Measurements from ENCODE around the gene CENPS.

CENPS gene

GRCh38 chr1:10398734-10399443 lies 31.3 kb upstream of the CENPS start, which contains the start of gene PGD:
TSS of gene PGD (plus strand) at chr1:10399064. CDS start at chr1:10399118, 54 bp downstream.
- Histone ChIP-seq H3K9me3 (ENCODE audit: severe bottlenecking) (peaks cover 2% of the 10 kb centered on the region), H3K36me3 (peaks cover 48% of the 10 kb centered on the region), H3K27me3 (ENCODE audit: insufficient read depth, low read depth, severe bottlenecking) (no peaks in the 10 kb centered on the region), H3K4me3 (ENCODE audit: low read depth, low read length) (peak within 1 kb of the TSS; percentile 80), H3K27ac (peak within 1 kb of the TSS; percentile 96)
- TF ChIP-seq CTCF (IDR thresholded peaks at IDR 0.05; ENCODE audit: low read depth, low read length): peak; percentile 17; the same call in 1 of the 2 replicates
- DNase-seq: peak; percentile 99

GRCh38 chr1:10399444-10399941 lies 30.7 kb upstream of the CENPS start:
- no peak for TF ChIP-seq CTCF (IDR thresholded peaks at IDR 0.05; ENCODE audit: low read depth, low read length)
- no peaks in the 10 kb centered on the region for H3K9me3 ChIP-seq (ENCODE audit: severe bottlenecking)
- peak; percentile 34 for DNase-seq
- peak overlapping the region; percentile 96 for H3K27ac ChIP-seq
- H3K36me3 ChIP-seq: peaks cover 52% of the 10 kb centered on the region
- H3K4me3 ChIP-seq (ENCODE audit: low read depth, low read length): peak overlapping the region; percentile 80
- H3K27me3 ChIP-seq (ENCODE audit: insufficient read depth, low read depth, severe bottlenecking): no peaks in the 10 kb centered on the region

- Histone ChIP-seq H3K27me3 (ENCODE audit: insufficient read depth, low read depth, severe bottlenecking) (no peaks in the 10 kb centered on the region), H3K4me3 (ENCODE audit: low read depth, low read length) (peak overlapping the region; percentile 80), H3K9me3 (ENCODE audit: severe bottlenecking) (no peaks in the 10 kb centered on the region), H3K27ac (peak overlapping the region; percentile 96), H3K36me3 (peaks cover 57% of the 10 kb centered on the region)
- no peak for DNase-seq
- TF ChIP-seq CTCF (IDR thresholded peaks at IDR 0.05; ENCODE audit: low read depth, low read length): no peak
Observed at GRCh38 chr1:10400013-10400412, 30.2 kb upstream of the CENPS start.

- no peak for DNase-seq
- Histone ChIP-seq H3K9me3 (ENCODE audit: severe bottlenecking) (no peaks in the 10 kb centered on the region), H3K36me3 (peaks cover 69% of the 10 kb centered on the region), H3K4me3 (ENCODE audit: low read depth, low read length) (no peak overlapping the region), H3K27me3 (ENCODE audit: insufficient read depth, low read depth, severe bottlenecking) (no peaks in the 10 kb centered on the region), H3K27ac (no peak overlapping the region)
- no peak for TF ChIP-seq CTCF (IDR thresholded peaks at IDR 0.05; ENCODE audit: low read depth, low read length)
Observed at GRCh38 chr1:10401281-10401680, 29.0 kb upstream of the CENPS start.

GRCh38 chr1:10402729-10403274 lies 27.4 kb upstream of the CENPS start:
- peaks cover 83% of the 10 kb centered on the region for H3K36me3 ChIP-seq

More at GRCh38 chr1:10402729-10403274, 27.4 kb upstream of the CENPS start:
- DNase-seq: no peak
- Histone ChIP-seq H3K27ac (no peak overlapping the region), H3K4me3 (ENCODE audit: low read depth, low read length) (no peak overlapping the region), H3K27me3 (ENCODE audit: insufficient read depth, low read depth, severe bottlenecking) (no peaks in the 10 kb centered on the region), H3K9me3 (ENCODE audit: severe bottlenecking) (no peaks in the 10 kb centered on the region)
- no peak for TF ChIP-seq CTCF (IDR thresholded peaks at IDR 0.05; ENCODE audit: low read depth, low read length)

Data from WERI-Rb-1 (cell line).